Mammary microvascular endothelial cell (primary cell): Measurements from ENCODE around the gene APOL1. TPM values are rescaled to one million over a fixed set of nuclear protein-coding genes. Genes with fewer than 3 reads are reported as not detected.

Experiments
- total RNA-seq: library from RNA; depleted of rRNA; stranded (reverse); fragments of >200 nt; gene quantifications from 2 replicates; pipeline ENCODE4 v1.2.3, GENCODE V29; 2015

APOL1 gene
- 39.6 and 40.8 TPM in 2 replicates for total RNA-seq

GRCh38 chr22:36252754-36253522 is at the start of gene APOL1:
Gene APOL1, plus strand, starts transcription at chr22:36253133. Its CDS starts 1,823 bp downstream, at chr22:36254956.

GRCh38 chr22:36239401-36240171 is 13.3 kb upstream of the APOL1 start, which contains the start of gene APOL2:
Gene APOL2, minus strand, starts transcription at chr22:36239527. Its CDS starts 6,365 bp downstream, at chr22:36233162.

Other genes with a start within 250 kb of the APOL1 start
- gene RBFOX2, start 224.3 kb upstream of the APOL1 start, total RNA-seq: 76.3 and 79.6 TPM in 2 replicates
- 115 and 119 TPM in 2 replicates for gene APOL3, start 92.4 kb upstream of the APOL1 start, total RNA-seq
- gene APOL4, start 51.3 kb upstream of the APOL1 start, total RNA-seq: 1.1 and 3.3 TPM in 2 replicates
- gene APOL2, start 13.6 kb upstream of the APOL1 start, total RNA-seq: 67.9 and 68.1 TPM in 2 replicates
- gene MYH9, start 134.8 kb downstream of the APOL1 start, total RNA-seq: 1,070 and 1,081 TPM in 2 replicates
- 94.2 and 97.7 TPM in 2 replicates for gene TXN2, start 228.5 kb downstream of the APOL1 start, total RNA-seq